Measurements from ENCODE around the gene APOF.
"Not testable (repeated sequence)": the region's sequence is repeated elsewhere in the genome, so short reads cannot be mapped to it uniquely, and the experiment has no call there.

GRCh38 chr12:56321610-56322009 is 41.0 kb downstream of the APOF start:
- TF ChIP-seq EZH2 (IDR thresholded peaks at IDR 0.05; ENCODE audit: insufficient read depth, poor library complexity, severe bottlenecking); EZH2phosphoT487 (IDR thresholded peaks at IDR 0.05; ENCODE audit: insufficient read depth, low read depth): not testable (repeated sequence)

Data from GM23248 (cell line).